ENCODE results near the gene SPATA33.

SPATA33 gene

DNA sequence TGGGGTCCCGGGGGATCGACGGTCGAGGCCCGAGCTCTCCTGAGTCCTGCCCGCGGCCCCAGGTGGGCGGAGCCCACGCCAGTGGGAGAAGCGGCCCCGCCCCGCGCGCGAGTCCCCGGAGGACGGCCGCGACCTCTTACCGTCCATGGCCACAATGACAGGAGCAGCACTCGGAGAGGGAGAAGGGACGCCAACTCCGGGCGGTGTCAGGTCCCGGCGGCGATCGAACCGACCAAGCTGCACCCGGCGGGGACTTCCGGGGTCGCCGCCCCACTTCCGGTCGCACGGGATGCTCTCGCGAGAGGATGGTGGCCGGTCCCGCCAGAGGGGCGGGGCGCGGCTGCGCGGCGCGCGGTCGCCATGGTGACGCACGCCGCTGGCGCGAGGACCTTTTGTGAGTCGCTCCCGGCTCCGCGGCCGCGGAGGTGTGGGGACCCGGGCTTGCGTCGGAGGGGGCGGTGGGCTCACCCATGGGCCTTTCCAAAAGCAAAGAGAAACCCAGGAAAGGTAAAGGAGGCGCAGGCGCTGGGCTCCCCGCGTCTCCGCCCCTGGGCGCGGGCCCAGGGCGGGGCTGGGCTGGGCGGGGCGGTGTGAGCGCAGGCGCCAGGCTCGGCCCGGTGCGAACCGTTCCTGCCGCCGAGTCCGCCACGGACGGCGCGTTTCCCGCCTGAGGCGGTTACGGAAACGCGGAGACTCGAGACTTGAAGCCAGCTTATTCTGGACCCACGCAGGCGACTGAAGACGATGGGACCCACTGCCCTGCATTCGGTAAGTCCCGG, at the start of gene SPATA33, which contains the start of gene CHMP1A:
TSS of gene SPATA33 (plus strand) at position 395 of the 779 bp plus-strand sequence. CDS start at position 471, 76 bp downstream.
TSS of gene CHMP1A (minus strand) at position 267 of the 779 bp plus-strand sequence. CDS start at position 147, 120 bp downstream.
- Histone ChIP-seq H3K36me3 (peaks cover 48% of the 10 kb centered on the region), H3K4me2 (peak within 1 kb of the TSS; percentile 95), H3K9ac (peak within 1 kb of the TSS; percentile 94), H3K9me3 (no peaks in the 10 kb centered on the region), H3K27ac (peak within 1 kb of the TSS; percentile 91), H3K27me3 (no peaks in the 10 kb centered on the region), H3K4me1 (peaks cover 48% of the 10 kb centered on the region), H3K4me3 (peak within 1 kb of the TSS; percentile 97), H4K20me1 (peaks cover 39% of the 10 kb centered on the region)
- TF ChIP-seq Cebpa-rat (IDR thresholded peaks at IDR 0.05) = no peak

DNA sequence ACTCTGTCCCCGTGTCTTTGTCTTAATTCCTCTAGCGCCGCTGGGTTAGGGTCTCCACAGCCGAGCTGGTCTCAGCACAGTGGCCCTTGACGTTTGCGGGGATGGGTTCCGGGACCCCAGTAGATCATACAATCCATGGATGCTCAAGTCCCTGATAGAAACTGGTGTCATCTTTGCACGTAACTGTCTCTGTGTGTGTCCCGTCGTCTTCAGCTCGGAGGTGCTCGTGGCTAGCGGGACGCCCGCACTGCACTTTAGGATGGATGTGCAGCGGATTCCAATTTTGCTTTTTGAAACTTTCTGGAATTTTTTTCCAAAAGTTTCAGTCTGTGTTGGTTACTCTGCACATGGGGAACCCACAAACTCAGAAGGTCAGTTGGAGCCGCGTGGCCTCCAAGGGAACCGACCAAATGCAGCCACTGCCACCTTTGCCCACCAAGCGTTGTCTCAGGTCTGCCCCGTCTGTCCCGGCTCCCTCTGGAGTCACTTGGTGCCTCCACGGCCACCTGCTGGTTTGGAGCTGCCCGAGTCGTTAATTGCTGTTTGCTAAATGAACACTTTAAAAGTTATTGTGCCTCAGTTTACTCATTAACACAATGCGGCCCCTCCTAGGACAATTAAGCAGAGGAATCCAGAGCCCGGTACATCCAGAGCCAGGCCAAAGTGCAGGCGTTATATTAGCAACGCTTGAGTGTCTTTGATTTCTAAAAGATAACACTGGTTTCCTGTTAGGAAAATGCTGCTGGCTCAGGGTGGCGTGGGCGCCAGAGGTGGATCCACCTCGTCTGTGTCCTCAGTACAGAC, 49.5 kb upstream of the SPATA33 start:
- Histone ChIP-seq H4K20me1 (no peaks in the 10 kb centered on the region), H3K4me2 (peak overlapping the region; percentile 87), H3K36me3 (no peaks in the 10 kb centered on the region), H3K27ac (peak overlapping the region; percentile 91), H3K4me1 (peaks cover 89% of the 10 kb centered on the region), H3K9me3 (no peaks in the 10 kb centered on the region), H3K9ac (peak overlapping the region; percentile 71), H3K4me3 (peak overlapping the region; percentile 50; the same call in 1 of the 2 replicates), H3K27me3 (no peaks in the 10 kb centered on the region)
- no peak for TF ChIP-seq Cebpa-rat (IDR thresholded peaks at IDR 0.05)

- no peak for TF ChIP-seq Cebpa-rat (IDR thresholded peaks at IDR 0.05)
- H3K36me3 ChIP-seq = no peaks in the 10 kb centered on the region
- peaks cover 100% of the 10 kb centered on the region for H3K4me1 ChIP-seq
- H3K4me3 ChIP-seq = no peak overlapping the region
- H3K27ac ChIP-seq = peak overlapping the region; percentile 91; the same call in 1 of the 2 replicates
- peak overlapping the region; percentile 87 for H3K4me2 ChIP-seq
- H3K9me3 ChIP-seq = no peaks in the 10 kb centered on the region
- H3K27me3 ChIP-seq = no peaks in the 10 kb centered on the region
- no peaks in the 10 kb centered on the region for H4K20me1 ChIP-seq
- H3K9ac ChIP-seq = no peak overlapping the region
These were observed 47.6 kb upstream of the SPATA33 start for GRCh38 chr16:89610108-89610453.

DNA sequence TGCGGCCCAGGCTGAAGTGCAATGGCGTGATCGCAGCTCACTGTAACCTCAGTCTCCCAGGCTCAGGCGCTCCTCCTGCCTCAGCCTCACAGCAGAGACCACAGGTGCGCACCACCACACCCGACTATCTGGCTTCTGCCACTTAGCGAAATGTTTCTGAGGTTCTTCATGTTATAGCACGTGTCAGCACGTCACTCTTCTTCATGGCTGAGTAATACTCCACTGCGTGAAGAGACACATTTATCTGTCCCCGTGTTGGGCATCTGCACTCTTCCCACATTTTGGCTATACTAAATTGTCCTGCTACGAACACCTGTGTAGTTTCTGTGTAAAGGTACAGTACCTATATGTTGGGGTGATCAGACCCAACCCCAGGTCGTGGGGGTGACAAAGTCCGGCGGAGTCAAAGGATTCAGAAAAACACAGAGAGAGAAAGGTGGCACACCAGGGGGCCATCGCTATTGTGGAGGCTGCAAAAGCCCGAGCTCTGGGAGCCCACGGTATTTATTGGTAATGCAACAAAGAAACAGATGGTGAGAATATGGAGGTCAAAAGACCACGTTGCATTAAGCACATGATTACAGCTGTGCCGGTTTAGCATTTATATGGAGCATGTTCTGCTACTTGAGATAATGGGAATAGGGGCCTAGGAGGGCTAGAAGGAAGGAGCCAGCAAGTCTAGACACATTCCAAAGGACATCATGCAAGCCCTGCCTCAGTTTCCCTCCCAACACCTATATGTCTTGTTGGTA, 45.0 kb upstream of the SPATA33 start:
- peak overlapping the region; percentile 89 for H3K27ac ChIP-seq
- H3K9me3 ChIP-seq = no peaks in the 10 kb centered on the region
- H3K4me1 ChIP-seq = peaks cover 100% of the 10 kb centered on the region
- peak overlapping the region; percentile 97 for H3K4me2 ChIP-seq
- TF ChIP-seq Cebpa-rat (IDR thresholded peaks at IDR 0.05) = no peak
- H3K27me3 ChIP-seq = no peaks in the 10 kb centered on the region
- no peaks in the 10 kb centered on the region for H3K36me3 ChIP-seq
- peak overlapping the region; percentile 69 for H3K4me3 ChIP-seq
- no peaks in the 10 kb centered on the region for H4K20me1 ChIP-seq
- peak overlapping the region; percentile 79 for H3K9ac ChIP-seq

DNA sequence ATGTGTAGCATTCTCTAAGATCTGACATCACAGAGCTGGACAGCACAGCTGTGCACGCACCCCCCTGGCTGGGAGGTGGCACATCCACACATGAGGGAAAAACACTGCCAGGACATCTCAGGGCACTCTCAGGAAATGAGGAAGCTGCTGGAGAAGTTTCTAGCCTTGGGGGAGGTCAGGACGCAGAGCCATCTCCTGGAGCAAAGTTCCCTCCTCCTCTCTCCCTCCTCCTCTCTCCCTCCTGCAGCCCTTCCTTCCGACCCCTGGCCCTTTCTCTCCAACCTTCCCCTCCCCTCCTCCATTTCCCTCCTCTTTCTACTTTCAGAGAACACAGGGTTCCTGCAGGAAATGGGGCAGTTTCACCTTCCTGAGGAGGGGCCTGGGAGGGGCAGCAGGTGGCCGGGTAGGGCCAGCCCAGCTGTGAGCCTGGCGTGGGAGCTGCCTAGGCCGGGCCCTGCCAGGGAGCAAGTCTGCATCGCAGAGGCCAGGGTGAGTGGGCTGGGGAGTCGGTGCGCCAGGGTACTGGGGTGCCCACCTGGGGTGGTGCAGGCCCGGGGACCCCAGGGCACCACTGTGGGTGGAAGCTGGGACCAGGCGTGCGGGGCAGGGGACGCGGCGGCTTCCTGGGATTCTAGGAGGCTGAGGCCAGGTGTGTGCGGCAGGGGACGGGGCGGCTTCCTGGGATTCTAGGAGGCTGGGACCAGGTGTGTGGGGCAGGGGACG, 44.2 kb upstream of the SPATA33 start, which contains the start of gene DPEP1:
TSS of gene DPEP1 (plus strand) at position 412 of the 723 bp plus-strand sequence. CDS start 16,769 bp downstream, outside the sequence.
- H3K9me3 ChIP-seq = no peaks in the 10 kb centered on the region
- TF ChIP-seq Cebpa-rat (IDR thresholded peaks at IDR 0.05) = no peak
- no peaks in the 10 kb centered on the region for H4K20me1 ChIP-seq
- H3K36me3 ChIP-seq = no peaks in the 10 kb centered on the region
- H3K9ac ChIP-seq = peak within 1 kb of the TSS; percentile 79
- peak within 1 kb of the TSS; percentile 97 for H3K4me2 ChIP-seq
- peaks cover 100% of the 10 kb centered on the region for H3K4me1 ChIP-seq
- peak within 1 kb of the TSS; percentile 69 for H3K4me3 ChIP-seq
- peak within 1 kb of the TSS; percentile 89 for H3K27ac ChIP-seq
- no peaks in the 10 kb centered on the region for H3K27me3 ChIP-seq

- no peaks in the 10 kb centered on the region for H4K20me1 ChIP-seq
- H3K9me3 ChIP-seq = no peaks in the 10 kb centered on the region
- no peak for TF ChIP-seq Cebpa-rat (IDR thresholded peaks at IDR 0.05)
- no peaks in the 10 kb centered on the region for H3K36me3 ChIP-seq
- peak overlapping the region; percentile 97 for H3K4me2 ChIP-seq
- no peaks in the 10 kb centered on the region for H3K27me3 ChIP-seq
- peak overlapping the region; percentile 79 for H3K9ac ChIP-seq
- peaks cover 97% of the 10 kb centered on the region for H3K4me1 ChIP-seq
- H3K27ac ChIP-seq = peak overlapping the region; percentile 89
- H3K4me3 ChIP-seq = peak overlapping the region; percentile 69
These were observed 43.6 kb upstream of the SPATA33 start for GRCh38 chr16:89613954-89614459.

- TF ChIP-seq Cebpa-rat (IDR thresholded peaks at IDR 0.05) = no peak
These were observed 42.5 kb upstream of the SPATA33 start for GRCh38 chr16:89615176-89615575.

GRCh38 chr16:89615596-89616090, 42.0 kb upstream of the SPATA33 start:
- H3K27ac ChIP-seq = peak overlapping the region; percentile 78
- peaks cover 91% of the 10 kb centered on the region for H3K4me1 ChIP-seq

More at GRCh38 chr16:89615176-89615575, 42.5 kb upstream of the SPATA33 start:
- Histone ChIP-seq H4K20me1 (peaks cover 4% of the 10 kb centered on the region; the same call in 1 of the 2 replicates), H3K36me3 (no peaks in the 10 kb centered on the region), H3K4me1 (peaks cover 91% of the 10 kb centered on the region), H3K27me3 (no peaks in the 10 kb centered on the region), H3K27ac (peak overlapping the region; percentile 59), H3K9me3 (no peaks in the 10 kb centered on the region), H3K4me2 (peak overlapping the region; percentile 97), H3K9ac (peak overlapping the region; percentile 15; the same call in 1 of the 2 replicates), H3K4me3 (peak overlapping the region; percentile 52; the same call in 1 of the 2 replicates)

More at GRCh38 chr16:89615596-89616090, 42.0 kb upstream of the SPATA33 start:
- no peak for TF ChIP-seq Cebpa-rat (IDR thresholded peaks at IDR 0.05)
- Histone ChIP-seq H3K9ac (peak overlapping the region; percentile 15; the same call in 1 of the 2 replicates), H3K36me3 (no peaks in the 10 kb centered on the region), H3K4me3 (peak overlapping the region; percentile 52; the same call in 1 of the 2 replicates), H3K4me2 (peak overlapping the region; percentile 97), H4K20me1 (peaks cover 8% of the 10 kb centered on the region; the same call in 1 of the 2 replicates), H3K9me3 (no peaks in the 10 kb centered on the region), H3K27me3 (no peaks in the 10 kb centered on the region)
